ENCODE measurements around the gene TMEM39A. TPM values are rescaled to one million over a fixed set of nuclear protein-coding genes. Genes with fewer than 3 reads are reported as not detected.

The TMEM39A gene
- total RNA-seq, 4 donors from 2014 or later, result 21.0 to 29.8 (median 27.5) TPM

DNA sequence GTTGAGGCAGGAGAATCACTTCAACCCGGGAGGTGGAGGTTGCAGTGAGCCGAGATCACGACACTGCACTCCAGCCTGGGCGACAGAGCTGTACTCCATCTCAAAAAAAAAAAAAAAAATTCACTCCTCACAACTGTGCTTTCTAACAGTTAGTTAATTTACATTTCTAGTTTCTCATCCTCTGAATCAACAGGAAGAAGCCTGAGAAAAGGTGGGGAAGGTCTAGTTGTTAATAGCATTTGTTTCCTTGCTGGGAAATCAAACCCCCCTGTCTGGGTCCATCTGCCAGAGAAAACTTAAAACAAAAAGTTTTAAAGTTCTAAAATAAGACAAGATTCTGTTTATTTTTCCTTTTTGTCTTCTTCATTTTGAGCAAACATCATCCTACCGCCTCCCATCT lies 62.3 kb downstream of the TMEM39A start:
- TF ChIP-seq EP300 (IDR thresholded peaks at IDR 0.05) (no peak), POLR2AphosphoS5 (IDR thresholded peaks at IDR 0.05) (no peak), POLR2A (IDR thresholded peaks at IDR 0.05) (no peak)
- TF ChIP-seq, protein P1, sequence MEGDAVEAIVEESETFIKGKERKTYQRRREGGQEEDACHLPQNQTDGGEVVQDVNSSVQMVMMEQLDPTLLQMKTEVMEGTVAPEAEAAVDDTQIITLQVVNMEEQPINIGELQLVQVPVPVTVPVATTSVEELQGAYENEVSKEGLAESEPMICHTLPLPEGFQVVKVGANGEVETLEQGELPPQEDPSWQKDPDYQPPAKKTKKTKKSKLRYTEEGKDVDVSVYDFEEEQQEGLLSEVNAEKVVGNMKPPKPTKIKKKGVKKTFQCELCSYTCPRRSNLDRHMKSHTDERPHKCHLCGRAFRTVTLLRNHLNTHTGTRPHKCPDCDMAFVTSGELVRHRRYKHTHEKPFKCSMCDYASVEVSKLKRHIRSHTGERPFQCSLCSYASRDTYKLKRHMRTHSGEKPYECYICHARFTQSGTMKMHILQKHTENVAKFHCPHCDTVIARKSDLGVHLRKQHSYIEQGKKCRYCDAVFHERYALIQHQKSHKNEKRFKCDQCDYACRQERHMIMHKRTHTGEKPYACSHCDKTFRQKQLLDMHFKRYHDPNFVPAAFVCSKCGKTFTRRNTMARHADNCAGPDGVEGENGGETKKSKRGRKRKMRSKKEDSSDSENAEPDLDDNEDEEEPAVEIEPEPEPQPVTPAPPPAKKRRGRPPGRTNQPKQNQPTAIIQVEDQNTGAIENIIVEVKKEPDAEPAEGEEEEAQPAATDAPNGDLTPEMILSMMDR (IDR thresholded peaks at IDR 0.05), result no peak
- no peak overlapping the region for H3K27ac ChIP-seq
- no peaks in the 10 kb centered on the region for H3K4me1 ChIP-seq
- H3K9me3 ChIP-seq, result no peaks in the 10 kb centered on the region
- 93% methylated on average over 5 of the region's 5 CpGs for WGBS
- no peak overlapping the region for H3K4me3 ChIP-seq
- DNase-seq (ENCODE audit: low spot score in 2 of 2), result no peak
- H3K36me3 ChIP-seq, result peaks cover 65% of the 10 kb centered on the region
- H3K27me3 ChIP-seq, result no peaks in the 10 kb centered on the region

DNA sequence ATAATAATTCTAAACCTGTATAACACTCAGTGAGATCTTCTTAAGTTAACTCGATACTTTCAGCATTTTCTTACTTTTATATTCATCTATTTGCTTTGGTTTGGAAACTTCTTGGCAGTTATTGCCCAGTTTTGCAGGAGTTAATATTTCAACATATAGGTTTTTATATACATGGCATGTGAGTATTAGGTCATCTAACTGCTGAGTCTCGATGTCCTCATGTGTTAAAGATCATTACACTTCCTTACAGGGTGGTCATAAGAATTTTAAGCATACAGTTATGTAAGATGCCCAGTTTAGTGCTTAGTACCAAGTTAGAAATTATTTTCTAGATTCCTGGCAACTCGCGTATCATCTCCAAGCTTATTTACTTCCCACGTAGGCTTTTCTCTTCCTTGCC lies 62.9 kb downstream of the TMEM39A start:
- Histone ChIP-seq H3K27ac (no peak overlapping the region), H3K27me3 (no peaks in the 10 kb centered on the region), H3K4me3 (no peak overlapping the region), H3K4me1 (no peaks in the 10 kb centered on the region), H3K9me3 (no peaks in the 10 kb centered on the region), H3K36me3 (peaks cover 63% of the 10 kb centered on the region)
- TF ChIP-seq POLR2A (IDR thresholded peaks at IDR 0.05), result no peak
- TF ChIP-seq, protein P1 (IDR thresholded peaks at IDR 0.05), result no peak
- no peak for TF ChIP-seq EP300 (IDR thresholded peaks at IDR 0.05)
- TF ChIP-seq POLR2AphosphoS5 (IDR thresholded peaks at IDR 0.05), result no peak
- WGBS, result 85% methylated on average over 5 of the region's 5 CpGs
- DNase-seq (ENCODE audit: low spot score in 2 of 2), result no peak

DNA sequence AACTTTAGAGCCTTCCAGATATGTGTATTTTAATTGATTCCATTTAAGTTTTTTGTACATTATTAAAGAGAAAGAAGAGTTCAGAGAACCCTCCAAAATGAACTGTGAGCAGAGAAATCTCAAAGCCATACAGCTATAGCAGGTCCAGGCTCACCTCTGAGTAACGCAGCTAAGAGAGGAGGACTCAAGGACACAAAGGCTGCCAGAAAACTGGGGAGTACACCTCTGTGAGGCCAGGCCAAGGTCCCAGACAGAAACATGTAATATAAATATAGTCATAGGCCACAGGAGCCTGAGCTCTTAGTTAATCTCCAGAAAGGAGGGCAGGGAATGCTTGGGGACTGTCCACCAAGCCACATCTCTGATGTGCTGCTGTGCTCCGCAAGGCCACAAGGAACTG lies 66.5 kb downstream of the TMEM39A start:
- Histone ChIP-seq H3K27me3 (no peaks in the 10 kb centered on the region), H3K36me3 (peaks cover 61% of the 10 kb centered on the region), H3K4me3 (no peak overlapping the region), H3K9me3 (no peaks in the 10 kb centered on the region), H3K4me1 (no peaks in the 10 kb centered on the region), H3K27ac (no peak overlapping the region)
- TF ChIP-seq, protein P1 (IDR thresholded peaks at IDR 0.05), result no peak
- TF ChIP-seq POLR2A (IDR thresholded peaks at IDR 0.05) (no peak), EP300 (IDR thresholded peaks at IDR 0.05) (no peak), POLR2AphosphoS5 (IDR thresholded peaks at IDR 0.05) (no peak)
- WGBS, result 92% methylated on average over 2 of the region's 2 CpGs
- DNase-seq (ENCODE audit: low spot score in 2 of 2), result no peak

DNA sequence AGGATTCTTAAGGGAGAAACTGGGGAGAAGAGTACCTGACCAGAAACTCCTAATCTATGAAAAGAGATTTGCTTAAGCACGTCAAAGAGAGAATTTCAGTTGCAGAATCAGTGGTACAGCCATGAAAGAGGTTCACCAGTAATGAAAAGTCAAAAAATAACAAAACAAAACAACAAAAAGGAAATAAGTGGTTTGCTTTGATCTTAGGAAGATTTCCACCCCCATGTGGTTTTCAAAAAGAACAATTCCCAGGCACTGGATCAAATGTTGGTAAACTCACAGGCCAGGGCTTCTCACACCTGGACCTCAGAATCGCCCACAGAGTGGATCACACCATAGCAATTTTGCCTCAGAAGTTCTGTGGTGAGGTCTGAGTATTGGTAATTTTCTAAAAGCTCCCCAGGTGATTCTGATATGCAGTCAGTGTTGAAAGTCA lies 67.5 kb downstream of the TMEM39A start:
- TF ChIP-seq POLR2AphosphoS5 (IDR thresholded peaks at IDR 0.05) (no peak), POLR2A (IDR thresholded peaks at IDR 0.05) (no peak), EP300 (IDR thresholded peaks at IDR 0.05) (no peak)
- TF ChIP-seq, protein P1 (IDR thresholded peaks at IDR 0.05), result no peak
- Histone ChIP-seq H3K9me3 (no peaks in the 10 kb centered on the region), H3K4me1 (no peaks in the 10 kb centered on the region), H3K27me3 (no peaks in the 10 kb centered on the region), H3K4me3 (no peak overlapping the region), H3K27ac (no peak overlapping the region), H3K36me3 (peaks cover 62% of the 10 kb centered on the region)
- WGBS, result 92% methylated on average over 2 of the region's 2 CpGs
- DNase-seq (ENCODE audit: low spot score in 2 of 2), result no peak

DNA sequence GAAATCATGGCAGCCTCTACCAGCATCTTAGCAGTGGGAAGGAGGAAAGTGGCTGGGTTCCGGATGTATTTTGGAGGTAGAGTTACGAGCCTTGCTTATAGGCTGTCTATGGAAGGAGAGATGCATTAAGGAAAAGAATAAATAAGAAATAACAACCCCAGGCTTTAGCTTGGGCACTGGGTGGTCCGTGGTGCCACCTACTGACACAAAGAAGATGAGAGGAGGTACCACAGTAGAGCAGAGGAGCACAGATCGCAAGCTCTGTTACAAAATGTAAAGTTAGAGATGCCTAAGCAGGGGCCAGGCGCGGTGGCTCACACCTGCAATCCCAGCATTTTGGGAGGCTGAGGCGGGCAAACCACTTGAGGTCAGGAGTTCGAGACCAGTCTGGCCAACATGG lies 74.8 kb downstream of the TMEM39A start:
- Histone ChIP-seq H3K4me1 (no peaks in the 10 kb centered on the region), H3K9me3 (no peaks in the 10 kb centered on the region), H3K4me3 (no peak overlapping the region), H3K27me3 (no peaks in the 10 kb centered on the region), H3K36me3 (peaks cover 65% of the 10 kb centered on the region), H3K27ac (no peak overlapping the region)
- TF ChIP-seq POLR2AphosphoS5 (IDR thresholded peaks at IDR 0.05) (no peak), EP300 (IDR thresholded peaks at IDR 0.05) (no peak), POLR2A (IDR thresholded peaks at IDR 0.05) (no peak)
- TF ChIP-seq, protein P1 (IDR thresholded peaks at IDR 0.05), result no peak
- DNase-seq (ENCODE audit: low spot score in 2 of 2), result no peak
- 76% methylated on average over 8 of the region's 8 CpGs for WGBS
